ENCODE results near the gene CHEK2. TPM values are rescaled to one million over a fixed set of nuclear protein-coding genes. Genes with fewer than 3 reads are reported as not detected.
"Not testable (repeated sequence)": the region's sequence is repeated elsewhere in the genome, so short reads cannot be mapped to it uniquely, and the experiment has no call there.

Gene CHEK2
- total RNA-seq, 2 experiments from 2014 or later, result 7.0 to 8.6 TPM

GRCh38 chr22:28710576-28711191, 30.9 kb downstream of the CHEK2 start:
- POLR2A ChIA-PET, result no interaction called here
- CTCF ChIA-PET, result no interaction called here

- ChIA-PET CTCF (interaction anchor here (0.5 kb wide), 1 partner anchor 255 kb away, joined by 4 read pairs; no protein-coding TSS in a partner anchor), POLR2A (no interaction called here)
Observed at GRCh38 chr22:28710107-28710506, 31.5 kb downstream of the CHEK2 start.

- ChIA-PET CTCF (no interaction called here), POLR2A (no interaction called here)
Observed at GRCh38 chr22:28706845-28707244, 34.8 kb downstream of the CHEK2 start.

GRCh38 chr22:28703436-28703835, 38.2 kb downstream of the CHEK2 start:
- POLR2A ChIA-PET, result interaction anchor here (0.7 kb wide), 1 partner anchor 76 kb away, joined by 3 read pairs; no protein-coding TSS in a partner anchor
- CTCF ChIA-PET, result no interaction called here

- ChIA-PET CTCF (no interaction called here), POLR2A (no interaction called here)
Observed at GRCh38 chr22:28702891-28703290, 38.7 kb downstream of the CHEK2 start.

- CTCF ChIA-PET, POLR2A ChIA-PET: not testable (repeated sequence)
Observed at GRCh38 chr22:28693041-28693760, 48.4 kb downstream of the CHEK2 start.

GRCh38 chr22:28689796-28690195, 51.8 kb downstream of the CHEK2 start:
- CTCF ChIA-PET, result not testable (repeated sequence)

GRCh38 chr22:28682966-28683365, 58.7 kb downstream of the CHEK2 start:
- CTCF ChIA-PET, POLR2A ChIA-PET: not testable (repeated sequence)

More at GRCh38 chr22:28689796-28690195, 51.8 kb downstream of the CHEK2 start:
- POLR2A ChIA-PET, result not testable (repeated sequence)

- POLR2A ChIA-PET, CTCF ChIA-PET: not testable (repeated sequence)
Observed at GRCh38 chr22:28680813-28681490, 60.7 kb downstream of the CHEK2 start.

- POLR2A ChIA-PET, CTCF ChIA-PET: not testable (repeated sequence)
Observed at GRCh38 chr22:28679611-28680287, 61.9 kb downstream of the CHEK2 start, which contains the start of gene TTC28. Gene TTC28, minus strand, starts transcription at chr22:28679840. Its CDS starts 117 bp downstream, at chr22:28679723.

GRCh38 chr22:28678778-28679610, 62.6 kb downstream of the CHEK2 start:
- POLR2A ChIA-PET, CTCF ChIA-PET: not testable (repeated sequence)

- POLR2A ChIA-PET, CTCF ChIA-PET: not testable (repeated sequence)
Observed at GRCh38 chr22:28678170-28678569, 63.5 kb downstream of the CHEK2 start.

GRCh38 chr22:28674121-28674563, 67.5 kb downstream of the CHEK2 start:
- POLR2A ChIA-PET, result no interaction called here
- CTCF ChIA-PET, result interaction anchor here (0.5 kb wide), 1 partner anchor 40 kb away, joined by 4 read pairs; no protein-coding TSS in a partner anchor

GRCh38 chr22:28670756-28671155, 70.9 kb downstream of the CHEK2 start:
- CTCF ChIA-PET, result no interaction called here
- POLR2A ChIA-PET, result no interaction called here

- POLR2A ChIA-PET, result no interaction called here
Observed at GRCh38 chr22:28670161-28670560, 71.5 kb downstream of the CHEK2 start.

GRCh38 chr22:28669387-28669786, 72.2 kb downstream of the CHEK2 start:
- ChIA-PET CTCF (no interaction called here), POLR2A (no interaction called here)

More at GRCh38 chr22:28670161-28670560, 71.5 kb downstream of the CHEK2 start:
- CTCF ChIA-PET, result no interaction called here

GRCh38 chr22:28663569-28663942, 78.1 kb downstream of the CHEK2 start:
- POLR2A ChIA-PET, CTCF ChIA-PET: not testable (repeated sequence)

- POLR2A ChIA-PET, result no interaction called here
- CTCF ChIA-PET, result no interaction called here
Observed at GRCh38 chr22:28658448-28658847, 83.2 kb downstream of the CHEK2 start.

- CTCF ChIA-PET, result interaction anchor here (1.3 kb wide), 1 partner anchor 384 kb away, joined by 3 read pairs; no protein-coding TSS in a partner anchor
Observed at GRCh38 chr22:28656181-28656580, 85.4 kb downstream of the CHEK2 start.

More at GRCh38 chr22:28656181-28656580, 85.4 kb downstream of the CHEK2 start:
- POLR2A ChIA-PET, result no interaction called here

All from activated CD8-positive, alpha-beta memory T cell treated with anti-CD3 and anti-CD28 coated beads for 36 hours (primary cell).